ENCODE results near the gene ANGPTL1. TPM values are rescaled to one million over a fixed set of nuclear protein-coding genes. Genes with fewer than 3 reads are reported as not detected.

The ANGPTL1 gene
- total RNA-seq, 2 experiments from 2014 or later = not detected

GRCh38 chr1:178881950-178882349, 11.1 kb upstream of the ANGPTL1 start:
- no peak for DNase-seq (ENCODE audit: low spot score)
- no peaks in the 10 kb centered on the region for H3K4me1 ChIP-seq (ENCODE audit: insufficient read depth, low read length, poor library complexity, severe bottlenecking)
- TF ChIP-seq CTCF (conservative IDR thresholded peaks at IDR 0.05; ENCODE audit: low read length) (no peak), EZH2phosphoT487 (IDR thresholded peaks at IDR 0.05; ENCODE audit: borderline replicate concordance, low read depth, low read length) (no peak)
- POLR2A ChIA-PET = interaction anchor here (1.3 to 5.3 kb wide), 2 partner anchors 8 to 12 kb away, joined by 4 to 53 read pairs; partner anchors contain the start of gene ANGPTL1
- H3K9me3 ChIP-seq (ENCODE audit: low read length) = no peaks in the 10 kb centered on the region
- H3K36me3 ChIP-seq (ENCODE audit: insufficient read depth, low read length) = peaks cover 94% of the 10 kb centered on the region
- H3K9me2 ChIP-seq (ENCODE audit: insufficient read depth, low read length) = no peaks in the 10 kb centered on the region
- no peak overlapping the region for H3K4me2 ChIP-seq (ENCODE audit: low read length)
- no peaks in the 10 kb centered on the region; the same call in 1 of the 2 replicates for H4K20me1 ChIP-seq (ENCODE audit: insufficient read depth, low read length)
- no TSS peak for BruUV-seq (replicated peaks)
- H3K79me2 ChIP-seq (ENCODE audit: insufficient read depth, low read depth, low read length) = no peaks in the 10 kb centered on the region
- H3K4me3 ChIP-seq (ENCODE audit: low read depth, low read length, poor library complexity, severe bottlenecking) = no peak overlapping the region
- CTCF ChIA-PET (ENCODE audit: unreplicated experiment) = no interaction called here
- H2AFZ ChIP-seq (ENCODE audit: low read length) = no peak overlapping the region
- H3K27ac ChIP-seq (ENCODE audit: low read depth, low read length, poor library complexity, severe bottlenecking) = no peak overlapping the region
- intact Hi-C loops (cut with micrococcal nuclease; ENCODE audit: unreplicated experiment) = no loop called here

- no peak overlapping the region for H3K4me2 ChIP-seq (ENCODE audit: low read length)
- no TSS peak for BruUV-seq (replicated peaks)
- no peak overlapping the region for H3K4me3 ChIP-seq (ENCODE audit: low read depth, low read length, poor library complexity, severe bottlenecking)
- CTCF ChIA-PET (ENCODE audit: unreplicated experiment) = no interaction called here
- H4K20me1 ChIP-seq (ENCODE audit: insufficient read depth, low read length) = no peaks in the 10 kb centered on the region; the same call in 1 of the 2 replicates
- intact Hi-C loops (cut with micrococcal nuclease; ENCODE audit: unreplicated experiment) = no loop called here
- no peaks in the 10 kb centered on the region for H3K79me2 ChIP-seq (ENCODE audit: insufficient read depth, low read depth, low read length)
- H3K9me3 ChIP-seq (ENCODE audit: low read length) = no peaks in the 10 kb centered on the region
- no peak overlapping the region for H3K27ac ChIP-seq (ENCODE audit: low read depth, low read length, poor library complexity, severe bottlenecking)
- DNase-seq (ENCODE audit: low spot score) = no peak
- TF ChIP-seq CTCF (conservative IDR thresholded peaks at IDR 0.05; ENCODE audit: low read length) (no peak), EZH2phosphoT487 (IDR thresholded peaks at IDR 0.05; ENCODE audit: borderline replicate concordance, low read depth, low read length) (no peak)
- POLR2A ChIA-PET = interaction anchor here (0.7 to 5.3 kb wide), 3 partner anchors 8 to 284 kb away, joined by 3 to 53 read pairs (median 4); partner anchors contain the start of gene ANGPTL1
- peaks cover 62% of the 10 kb centered on the region for H3K36me3 ChIP-seq (ENCODE audit: insufficient read depth, low read length)
- H3K4me1 ChIP-seq (ENCODE audit: insufficient read depth, low read length, poor library complexity, severe bottlenecking) = no peaks in the 10 kb centered on the region
- no peaks in the 10 kb centered on the region for H3K9me2 ChIP-seq (ENCODE audit: insufficient read depth, low read length)
- H2AFZ ChIP-seq (ENCODE audit: low read length) = no peak overlapping the region
Measured at GRCh38 chr1:178877896-178878295, 7.0 kb upstream of the ANGPTL1 start.

- DNase-seq (ENCODE audit: low spot score) = no peak
- Histone ChIP-seq H2AFZ (ENCODE audit: low read length) (no peak overlapping the region), H3K4me3 (ENCODE audit: low read depth, low read length, poor library complexity, severe bottlenecking) (no peak overlapping the region), H4K20me1 (ENCODE audit: insufficient read depth, low read length) (no peaks in the 10 kb centered on the region; the same call in 1 of the 2 replicates), H3K9me3 (ENCODE audit: low read length) (no peaks in the 10 kb centered on the region), H3K79me2 (ENCODE audit: insufficient read depth, low read depth, low read length) (no peaks in the 10 kb centered on the region), H3K36me3 (ENCODE audit: insufficient read depth, low read length) (peaks cover 56% of the 10 kb centered on the region), H3K4me2 (ENCODE audit: low read length) (no peak overlapping the region), H3K27ac (ENCODE audit: low read depth, low read length, poor library complexity, severe bottlenecking) (no peak overlapping the region), H3K9me2 (ENCODE audit: insufficient read depth, low read length) (no peaks in the 10 kb centered on the region), H3K4me1 (ENCODE audit: insufficient read depth, low read length, poor library complexity, severe bottlenecking) (no peaks in the 10 kb centered on the region)
- no TSS peak for BruUV-seq (replicated peaks)
- intact Hi-C loops (cut with micrococcal nuclease; ENCODE audit: unreplicated experiment) = no loop called here
- TF ChIP-seq EZH2phosphoT487 (IDR thresholded peaks at IDR 0.05; ENCODE audit: borderline replicate concordance, low read depth, low read length) (no peak), CTCF (conservative IDR thresholded peaks at IDR 0.05; ENCODE audit: low read length) (no peak)
- ChIA-PET POLR2A (interaction anchor here (0.7 to 1.6 kb wide), 3 partner anchors 12 to 56 kb away, joined by 3 to 4 read pairs (median 4); no protein-coding TSS in a partner anchor), CTCF (ENCODE audit: unreplicated experiment) (interaction anchor here (0.6 kb wide), 1 partner anchor 80 kb away, joined by 3 read pairs; no protein-coding TSS in a partner anchor)
Measured at GRCh38 chr1:178875936-178876335, 5.1 kb upstream of the ANGPTL1 start.
